Activated T-cell treated with anti-CD3 and anti-CD28 coated beads for 1 hour (primary cell): ENCODE results near the gene ATOH8.
"Not testable (repeated sequence)": the region's sequence is repeated elsewhere in the genome, so short reads cannot be mapped to it uniquely, and the experiment has no call there.

Experiments used
- DNase-seq: peaks from one replicate; pipeline ENCODE4 v3.0.0-alpha.2; 2020; ENCODE audit warnings: low read depth

Gene ATOH8

GRCh38 chr2:85753525-85754312, at the start of gene ATOH8:
ATOH8 (plus strand) TSS chr2:85753991; CDS start chr2:85754190, 199 bp downstream.
- DNase-seq, result no peak

- DNase-seq, result no peak
Measured at GRCh38 chr2:85704038-85704437, 49.8 kb upstream of the ATOH8 start.

- no peak for DNase-seq
Measured at GRCh38 chr2:85704800-85705679, 48.8 kb upstream of the ATOH8 start.

- no peak for DNase-seq
Measured at GRCh38 chr2:85705680-85706039, 48.1 kb upstream of the ATOH8 start.

- no peak for DNase-seq
Measured at GRCh38 chr2:85706063-85706462, 47.7 kb upstream of the ATOH8 start.

- no peak for DNase-seq
Measured at GRCh38 chr2:85706599-85707296, 47.0 kb upstream of the ATOH8 start.

- peak; percentile 25 for DNase-seq
Measured at GRCh38 chr2:85707304-85707703, 46.5 kb upstream of the ATOH8 start.

- DNase-seq, result no peak
Measured at GRCh38 chr2:85708641-85709040, 45.1 kb upstream of the ATOH8 start.

GRCh38 chr2:85709401-85709811, 44.4 kb upstream of the ATOH8 start:
- DNase-seq, result no peak

- DNase-seq, result no peak
Measured at GRCh38 chr2:85710687-85711577, 42.9 kb upstream of the ATOH8 start.

- DNase-seq, result no peak
Measured at GRCh38 chr2:85711578-85712060, 42.2 kb upstream of the ATOH8 start.

GRCh38 chr2:85712336-85712735, 41.5 kb upstream of the ATOH8 start:
- DNase-seq, result no peak

GRCh38 chr2:85712849-85713612, 40.8 kb upstream of the ATOH8 start:
- no peak for DNase-seq

GRCh38 chr2:85713836-85714235, 40.0 kb upstream of the ATOH8 start:
- no peak for DNase-seq

GRCh38 chr2:85714421-85714820, 39.4 kb upstream of the ATOH8 start:
- DNase-seq, result not testable (repeated sequence)

GRCh38 chr2:85714841-85715240, 39.0 kb upstream of the ATOH8 start:
- DNase-seq, result no peak

GRCh38 chr2:85716346-85716914, 37.4 kb upstream of the ATOH8 start:
- no peak for DNase-seq

GRCh38 chr2:85717308-85718008, 36.3 kb upstream of the ATOH8 start:
- DNase-seq, result no peak

GRCh38 chr2:85718009-85718391, 35.8 kb upstream of the ATOH8 start:
- no peak for DNase-seq
